Measurements from ENCODE around the gene AMBP.

AMBP gene

GRCh38 chr9:114107286-114108001 is 29.3 kb upstream of the AMBP start:
- H2BK5ac ChIP-seq (ENCODE audit: low read depth, low read length, poor library complexity, severe bottlenecking) = no peak overlapping the region
- H4K8ac ChIP-seq (ENCODE audit: low read length) = no peak overlapping the region
- H4K91ac ChIP-seq (ENCODE audit: low read length) = no peak overlapping the region
- H3K18ac ChIP-seq (ENCODE audit: low read depth in 1 of 2, low read length in 2 of 2) = no peak overlapping the region
- H3K23ac ChIP-seq (ENCODE audit: low read length in 2 of 2) = no peak overlapping the region
- H3K27ac ChIP-seq (ENCODE audit: low read length, poor library complexity, severe bottlenecking) = no peak overlapping the region
- peaks cover 21% of the 10 kb centered on the region for H3K4me1 ChIP-seq (ENCODE audit: control insufficient read depth, insufficient read depth, low read depth, low read length)
- no peak overlapping the region for H3K4me2 ChIP-seq (ENCODE audit: low read length, poor library complexity, severe bottlenecking)
- H2AFZ ChIP-seq (ENCODE audit: low read depth, low read length) = no peak overlapping the region
- H3K14ac ChIP-seq (ENCODE audit: low read length in 2 of 2) = no peak overlapping the region
- WGBS = 82% methylated on average over 11 of the region's 13 CpGs
- H3K79me1 ChIP-seq (replicated peaks; ENCODE audit: low read length, poor library complexity, severe bottlenecking) = no peaks in the 10 kb centered on the region
- H2BK15ac ChIP-seq (ENCODE audit: low read depth, poor library complexity, severe bottlenecking) = no peak overlapping the region
- no peak for DNase-seq
- no peak overlapping the region for H2BK12ac ChIP-seq (ENCODE audit: low read length in 2 of 2)
- H3K36me3 ChIP-seq (ENCODE audit: control insufficient read depth in 1 of 2, insufficient read depth in 2 of 2, low read depth in 1 of 2, low read length in 2 of 2) = no peaks in the 10 kb centered on the region
- no peaks in the 10 kb centered on the region for H3K27me3 ChIP-seq (ENCODE audit: control insufficient read depth in 1 of 2, insufficient read depth in 1 of 2, low read length in 2 of 2)
- no peak overlapping the region for H2BK120ac ChIP-seq (ENCODE audit: low read depth, low read length)
- no peak overlapping the region for H2AK5ac ChIP-seq (ENCODE audit: low read length, severe bottlenecking)
- no peak overlapping the region for H3K4me3 ChIP-seq (ENCODE audit: insufficient read depth in 1 of 2, low read depth in 1 of 2, low read length in 2 of 2)
- H3K9ac ChIP-seq (ENCODE audit: low read length) = no peak overlapping the region
- no peak overlapping the region for H3K4ac ChIP-seq (ENCODE audit: low read depth in 1 of 2, low read length in 2 of 2)
- H3K9me3 ChIP-seq (ENCODE audit: control insufficient read depth, low read length) = peaks cover 14% of the 10 kb centered on the region

DNA sequence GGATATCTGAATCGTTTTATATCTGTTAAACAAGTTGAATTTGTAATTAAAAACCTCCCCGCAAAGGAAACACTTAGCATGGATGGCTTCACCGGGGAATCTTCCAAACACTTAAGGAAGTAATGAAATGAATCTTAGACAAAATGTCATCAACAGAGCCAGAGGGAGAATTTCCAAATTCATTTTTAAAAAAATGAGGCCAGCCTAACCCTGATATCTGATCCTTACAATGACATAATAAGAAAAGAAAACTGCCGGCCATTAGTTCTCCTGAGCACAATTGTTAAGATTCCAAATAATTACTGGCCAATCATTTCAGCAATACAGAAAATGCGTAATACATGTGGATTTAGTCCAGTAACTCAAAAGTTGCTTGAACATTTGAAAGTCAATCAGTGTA is 27.1 kb upstream of the AMBP start:
- Histone ChIP-seq H3K27ac (ENCODE audit: low read length, poor library complexity, severe bottlenecking) (no peak overlapping the region), H2AFZ (ENCODE audit: low read depth, low read length) (no peak overlapping the region), H3K4ac (ENCODE audit: low read depth in 1 of 2, low read length in 2 of 2) (no peak overlapping the region), H3K36me3 (ENCODE audit: control insufficient read depth in 1 of 2, insufficient read depth in 2 of 2, low read depth in 1 of 2, low read length in 2 of 2) (no peaks in the 10 kb centered on the region), H3K4me2 (ENCODE audit: low read length, poor library complexity, severe bottlenecking) (no peak overlapping the region), H2BK5ac (ENCODE audit: low read depth, low read length, poor library complexity, severe bottlenecking) (no peak overlapping the region), H3K9me3 (ENCODE audit: control insufficient read depth, low read length) (peaks cover 32% of the 10 kb centered on the region), H3K4me1 (ENCODE audit: control insufficient read depth, insufficient read depth, low read depth, low read length) (peaks cover 19% of the 10 kb centered on the region), H3K14ac (ENCODE audit: low read length in 2 of 2) (no peak overlapping the region), H3K18ac (ENCODE audit: low read depth in 1 of 2, low read length in 2 of 2) (no peak overlapping the region), H2AK5ac (ENCODE audit: low read length, severe bottlenecking) (no peak overlapping the region), H4K8ac (ENCODE audit: low read length) (no peak overlapping the region), H2BK12ac (ENCODE audit: low read length in 2 of 2) (no peak overlapping the region), H3K9ac (ENCODE audit: low read length) (peak overlapping the region; percentile 28), H3K4me3 (ENCODE audit: insufficient read depth in 1 of 2, low read depth in 1 of 2, low read length in 2 of 2) (no peak overlapping the region), H3K23ac (ENCODE audit: low read length in 2 of 2) (no peak overlapping the region), H3K27me3 (ENCODE audit: control insufficient read depth in 1 of 2, insufficient read depth in 1 of 2, low read length in 2 of 2) (peaks cover 0 to 2% of the 10 kb centered on the region in 2 experiments), H4K91ac (ENCODE audit: low read length) (no peak overlapping the region), H2BK120ac (ENCODE audit: low read depth, low read length) (no peak overlapping the region), H2BK15ac (ENCODE audit: low read depth, poor library complexity, severe bottlenecking) (no peak overlapping the region), H3K79me1 (replicated peaks; ENCODE audit: low read length, poor library complexity, severe bottlenecking) (no peaks in the 10 kb centered on the region)
- DNase-seq = no peak
- WGBS = 71% methylated on average over 2 of the region's 5 CpGs

- Histone ChIP-seq H3K9me3 (ENCODE audit: control insufficient read depth, low read length) (peaks cover 36% of the 10 kb centered on the region), H4K91ac (ENCODE audit: low read length) (no peak overlapping the region), H3K14ac (ENCODE audit: low read length in 2 of 2) (no peak overlapping the region), H2BK5ac (ENCODE audit: low read depth, low read length, poor library complexity, severe bottlenecking) (no peak overlapping the region), H2AFZ (ENCODE audit: low read depth, low read length) (no peak overlapping the region), H3K4me2 (ENCODE audit: low read length, poor library complexity, severe bottlenecking) (no peak overlapping the region), H3K27me3 (ENCODE audit: control insufficient read depth in 1 of 2, insufficient read depth in 1 of 2, low read length in 2 of 2) (peaks cover 0 to 22% of the 10 kb centered on the region in 2 experiments), H3K79me1 (replicated peaks; ENCODE audit: low read length, poor library complexity, severe bottlenecking) (peaks cover 4% of the 10 kb centered on the region), H2BK12ac (ENCODE audit: low read length in 2 of 2) (no peak overlapping the region), H3K9ac (ENCODE audit: low read length) (no peak overlapping the region), H3K18ac (ENCODE audit: low read depth in 1 of 2, low read length in 2 of 2) (no peak overlapping the region), H2BK15ac (ENCODE audit: low read depth, poor library complexity, severe bottlenecking) (no peak overlapping the region), H4K8ac (ENCODE audit: low read length) (no peak overlapping the region), H3K4me3 (ENCODE audit: insufficient read depth in 1 of 2, low read depth in 1 of 2, low read length in 2 of 2) (no peak overlapping the region), H2BK120ac (ENCODE audit: low read depth, low read length) (no peak overlapping the region), H3K36me3 (ENCODE audit: control insufficient read depth in 1 of 2, insufficient read depth in 2 of 2, low read depth in 1 of 2, low read length in 2 of 2) (peaks cover 0 to 2% of the 10 kb centered on the region in 2 experiments), H3K27ac (ENCODE audit: low read length, poor library complexity, severe bottlenecking) (no peak overlapping the region), H2AK5ac (ENCODE audit: low read length, severe bottlenecking) (no peak overlapping the region), H3K4ac (ENCODE audit: low read depth in 1 of 2, low read length in 2 of 2) (no peak overlapping the region), H3K23ac (ENCODE audit: low read length in 2 of 2) (no peak overlapping the region), H3K4me1 (ENCODE audit: control insufficient read depth, insufficient read depth, low read depth, low read length) (peaks cover 17% of the 10 kb centered on the region)
- no peak for DNase-seq
These were observed 24.4 kb upstream of the AMBP start for GRCh38 chr9:114102484-114102883.

DNA sequence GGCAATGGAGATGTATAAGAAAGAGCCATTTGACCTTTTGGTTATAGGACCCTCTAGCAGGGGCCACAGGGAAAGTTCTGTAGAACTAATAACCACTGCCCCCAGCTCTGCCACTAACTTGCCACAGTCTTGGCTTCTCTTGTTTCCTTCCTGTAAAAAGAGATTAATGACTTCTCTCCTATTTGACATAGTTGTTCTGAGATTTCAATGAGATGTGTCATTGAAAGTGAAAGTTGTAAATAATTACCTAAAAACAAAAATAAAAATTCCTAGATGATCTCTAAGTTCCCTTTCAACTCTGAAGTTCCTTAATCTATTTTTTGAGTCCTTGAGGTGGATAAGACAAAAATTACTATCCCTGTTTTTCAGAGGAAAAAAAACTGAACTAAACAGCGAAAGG is 22.4 kb upstream of the AMBP start:
- no peak for DNase-seq
- Histone ChIP-seq H3K4me1 (ENCODE audit: control insufficient read depth, insufficient read depth, low read depth, low read length) (peaks cover 26% of the 10 kb centered on the region), H2BK120ac (ENCODE audit: low read depth, low read length) (no peak overlapping the region), H3K18ac (ENCODE audit: low read depth in 1 of 2, low read length in 2 of 2) (no peak overlapping the region), H3K23ac (ENCODE audit: low read length in 2 of 2) (no peak overlapping the region), H2AFZ (ENCODE audit: low read depth, low read length) (no peak overlapping the region), H2BK15ac (ENCODE audit: low read depth, poor library complexity, severe bottlenecking) (no peak overlapping the region), H2AK5ac (ENCODE audit: low read length, severe bottlenecking) (peak overlapping the region; percentile 98), H3K4me2 (ENCODE audit: low read length, poor library complexity, severe bottlenecking) (peak overlapping the region; percentile 17), H3K27me3 (ENCODE audit: control insufficient read depth in 1 of 2, insufficient read depth in 1 of 2, low read length in 2 of 2) (peaks cover 0 to 41% of the 10 kb centered on the region in 2 experiments), H3K27ac (ENCODE audit: low read length, poor library complexity, severe bottlenecking) (peak overlapping the region; percentile 96), H3K4me3 (ENCODE audit: insufficient read depth in 1 of 2, low read depth in 1 of 2, low read length in 2 of 2) (no peak overlapping the region), H2BK5ac (ENCODE audit: low read depth, low read length, poor library complexity, severe bottlenecking) (peak overlapping the region; percentile 47), H3K4ac (ENCODE audit: low read depth in 1 of 2, low read length in 2 of 2) (no peak overlapping the region), H3K36me3 (ENCODE audit: control insufficient read depth in 1 of 2, insufficient read depth in 2 of 2, low read depth in 1 of 2, low read length in 2 of 2) (peaks cover 0 to 21% of the 10 kb centered on the region in 2 experiments), H2BK12ac (ENCODE audit: low read length in 2 of 2) (no peak overlapping the region), H3K79me1 (replicated peaks; ENCODE audit: low read length, poor library complexity, severe bottlenecking) (peaks cover 7% of the 10 kb centered on the region), H4K91ac (ENCODE audit: low read length) (no peak overlapping the region), H3K9me3 (ENCODE audit: control insufficient read depth, low read length) (peaks cover 36% of the 10 kb centered on the region), H4K8ac (ENCODE audit: low read length) (no peak overlapping the region), H3K14ac (ENCODE audit: low read length in 2 of 2) (no peak overlapping the region), H3K9ac (ENCODE audit: low read length) (no peak overlapping the region)
- 82% methylated on average over 1 of the region's 1 CpG for WGBS
